Spinal cord (tissue), 10 donors: ENCODE data around the gene GALNT9. TPM values are rescaled to one million over a fixed set of nuclear protein-coding genes. Genes with fewer than 3 reads are reported as not detected.

Experiments
- DNase-seq, 6 donors: peaks; one replicate each; pipeline versions ENCODE4 v3.0.0 to v3.0.0-alpha.2; 2013 to 2015; ENCODE audit warnings: low spot score in 6 of 6, low read depth in 4 of 6
- H3K27ac ChIP-seq: one replicate; pipeline ENCODE4 v1.5.1; 2013; ENCODE audit warnings: low read depth, low read length, control low read depth
- H3K27me3 ChIP-seq: one replicate; pipeline ENCODE4 v1.6.1; 2013; ENCODE audit warnings: low read length; ENCODE audit not compliant: control insufficient read depth, insufficient read depth
- H3K36me3 ChIP-seq: one replicate; pipeline ENCODE4 v1.6.1; 2013; ENCODE audit warnings: low read length; ENCODE audit not compliant: control insufficient read depth, insufficient read depth
- H3K4me1 ChIP-seq: one replicate; pipeline ENCODE4 v1.6.1; 2013; ENCODE audit warnings: low read length; ENCODE audit not compliant: control insufficient read depth, insufficient read depth
- H3K4me3 ChIP-seq: one replicate; pipeline ENCODE4 v1.5.1; 2013; ENCODE audit warnings: low read depth, low read length, control low read depth
- H3K9me3 ChIP-seq: one replicate; pipeline ENCODE4 v1.6.1; 2013; ENCODE audit warnings: low read length; ENCODE audit not compliant: control insufficient read depth, insufficient read depth
- WGBS: methylation state at CpG from one replicate; pipeline ENCODE4 v1.1.5; 2013; ENCODE audit warnings: missing lambda C conversion rate; ENCODE audit not compliant: insufficient coverage; 5-methylcytosine and 5-hydroxymethylcytosine counted together
- polyA plus RNA-seq, 2 donors: library from polyadenylated mRNA; unstranded; fragments of 120-200 nt; gene quantifications; one replicate each; pipeline ENCODE4 v1.2.1, GENCODE V29; 2013; ENCODE audit not compliant: insufficient read length in 2 of 2
- total RNA-seq, 2 donors: library from RNA; depleted of rRNA in 1 of 2; stranded (reverse); fragments of 120-200 nt in 1 of 2; fragments of >200 nt in 1 of 2; gene quantifications; one replicate each; pipeline versions ENCODE4 v1.2.3 to v1.2.4, GENCODE V29; 2013 to 2014
- donor health status: healthy.

GALNT9 gene
- total and polyA plus RNA-seq, 4 donors: 9.5 to 36.0 (median 27.1) TPM

DNA sequence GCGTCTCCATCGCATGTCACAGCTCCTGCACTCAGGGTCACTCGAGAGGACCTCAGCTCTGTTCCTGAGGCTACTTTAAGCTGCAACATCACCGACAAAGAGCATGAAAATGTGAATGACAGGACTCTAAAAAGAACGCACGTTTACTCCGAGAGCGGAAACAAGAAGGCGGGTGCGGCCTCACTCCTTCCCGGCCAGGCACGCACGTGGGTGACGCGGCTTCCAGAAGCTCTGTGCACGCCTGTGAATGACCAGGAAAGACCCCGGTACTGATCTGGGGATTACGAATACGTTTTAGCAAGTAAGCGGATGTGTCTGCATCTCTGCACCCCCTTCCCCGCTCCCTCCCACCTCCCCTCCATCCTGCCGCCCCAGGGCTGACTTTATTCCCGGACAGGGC, 15.2 kb upstream of the GALNT9 start:
- 70% methylated on average over 22 of the region's 23 CpGs for WGBS
- Histone ChIP-seq H3K4me3 (no peak overlapping the region), H3K36me3 (no peaks in the 10 kb centered on the region), H3K4me1 (peaks cover 33% of the 10 kb centered on the region), H3K9me3 (no peaks in the 10 kb centered on the region), H3K27me3 (peaks cover 6% of the 10 kb centered on the region), H3K27ac (no peak overlapping the region)
- no peak for DNase-seq

DNA sequence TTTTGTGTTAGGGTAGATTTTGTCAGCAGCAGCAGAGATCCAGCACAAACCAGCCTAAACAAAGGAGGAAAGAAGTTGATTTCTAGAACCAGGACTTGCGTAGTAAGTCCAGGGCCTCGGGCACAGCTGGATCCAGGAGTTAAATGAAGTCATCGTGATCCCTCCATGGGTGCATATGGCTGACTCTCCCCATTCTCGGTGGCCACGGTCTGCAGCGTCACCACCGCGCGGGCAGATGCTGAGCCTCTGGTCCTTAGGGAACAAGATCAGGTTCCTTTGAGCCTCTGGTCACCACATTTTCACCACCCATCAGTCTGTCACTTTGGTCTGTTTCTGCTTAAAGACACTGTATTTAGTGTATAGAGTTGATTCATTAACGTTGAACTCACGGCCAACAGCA, 14.8 kb upstream of the GALNT9 start:
- Histone ChIP-seq H3K9me3 (no peaks in the 10 kb centered on the region), H3K4me3 (no peak overlapping the region), H3K27ac (no peak overlapping the region), H3K4me1 (peaks cover 33% of the 10 kb centered on the region), H3K27me3 (peaks cover 6% of the 10 kb centered on the region), H3K36me3 (no peaks in the 10 kb centered on the region)
- 43% methylated on average over 6 of the region's 11 CpGs for WGBS
- no peak for DNase-seq

DNA sequence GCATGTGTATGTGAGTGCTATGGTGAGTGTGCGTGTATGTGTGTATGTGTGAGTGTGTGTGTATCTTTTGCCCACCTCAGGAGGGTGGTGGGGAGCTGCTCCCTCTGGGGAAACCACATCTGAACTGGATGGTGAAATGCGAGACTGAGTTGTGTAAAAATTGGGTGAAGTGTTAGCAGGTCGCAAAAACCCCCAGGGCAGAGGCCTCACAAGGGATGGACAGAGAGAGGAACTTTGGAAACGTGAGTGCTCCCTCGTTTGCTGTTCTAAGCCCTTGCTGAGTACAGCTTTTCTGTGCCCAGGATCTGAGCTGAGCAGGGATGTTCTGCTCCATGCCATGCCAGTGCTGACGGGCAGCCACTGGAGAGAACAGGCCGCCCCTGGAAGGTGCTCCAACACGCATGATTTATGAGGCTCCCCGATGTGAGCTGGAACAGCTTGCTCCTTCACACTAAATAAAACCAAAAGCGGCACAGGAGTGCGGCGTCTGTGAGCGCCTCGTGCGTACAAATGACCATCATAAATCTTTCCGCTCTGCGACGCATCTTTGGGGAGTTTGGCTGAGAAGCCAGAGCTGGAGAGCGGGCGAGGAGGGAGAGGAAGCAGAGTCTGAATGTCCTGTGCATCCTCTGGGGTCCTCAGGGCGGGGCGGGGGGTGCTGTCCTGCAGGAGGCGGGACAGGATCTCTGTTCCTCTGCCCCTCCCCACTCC, 14.1 kb upstream of the GALNT9 start:
- Histone ChIP-seq H3K4me3 (no peak overlapping the region), H3K9me3 (no peaks in the 10 kb centered on the region), H3K27ac (no peak overlapping the region), H3K27me3 (peaks cover 6% of the 10 kb centered on the region), H3K4me1 (peaks cover 33% of the 10 kb centered on the region), H3K36me3 (no peaks in the 10 kb centered on the region)
- DNase-seq: peak; percentile 43 to 95 (median 56)
- WGBS: 19% methylated on average over 23 of the region's 23 CpGs

DNA sequence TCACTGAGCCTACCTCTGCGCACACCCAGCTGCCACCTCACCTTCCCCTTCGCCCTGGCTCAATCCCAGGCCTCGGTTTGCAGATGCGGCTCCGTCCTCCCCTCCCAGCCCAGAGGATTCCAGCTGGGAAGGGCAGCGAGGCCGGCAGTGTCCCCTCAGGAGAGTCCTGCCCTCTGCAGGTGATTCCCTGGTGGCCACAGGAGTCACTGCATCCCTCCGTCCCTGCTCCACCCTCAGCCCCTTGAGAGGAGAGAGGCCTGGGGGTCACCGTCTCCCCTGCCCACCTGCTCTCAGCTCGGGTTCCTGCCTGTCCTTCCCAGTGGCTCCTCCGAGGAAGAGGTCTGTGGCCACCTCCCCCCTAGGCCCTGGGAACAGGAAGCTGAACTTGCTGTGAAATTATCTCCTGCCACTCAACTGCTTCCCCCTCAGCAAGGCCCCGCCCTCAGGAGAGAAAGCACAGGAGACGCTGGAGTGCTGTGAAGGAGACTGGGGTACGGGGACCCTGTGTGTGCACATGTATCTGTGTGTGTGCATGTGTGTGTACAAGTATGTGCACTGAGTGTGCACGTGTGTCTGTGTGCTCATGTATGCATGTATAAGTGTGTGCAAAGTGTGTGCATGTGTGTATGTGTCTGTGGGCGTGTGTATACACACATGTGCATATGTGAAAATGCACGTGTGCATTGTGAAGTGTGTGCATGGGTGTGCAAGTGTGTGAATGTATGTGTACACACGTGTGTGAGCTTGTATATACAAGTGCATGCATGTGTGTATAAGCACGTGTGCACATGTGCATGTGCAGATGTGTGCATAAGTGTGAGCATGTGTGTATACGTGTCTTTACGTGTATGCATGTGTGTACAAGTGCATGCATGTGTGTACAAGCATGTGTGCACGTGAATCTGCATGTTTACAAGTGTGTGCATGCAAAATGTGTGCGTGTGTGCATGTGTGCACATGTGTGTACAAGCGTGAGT, 13.2 kb upstream of the GALNT9 start:
- no peak overlapping the region for H3K27ac ChIP-seq
- 73% methylated on average over 20 of the region's 24 CpGs for WGBS
- peaks cover 6% of the 10 kb centered on the region for H3K27me3 ChIP-seq
- no peak overlapping the region for H3K4me3 ChIP-seq
- DNase-seq: no peak
- no peaks in the 10 kb centered on the region for H3K9me3 ChIP-seq
- H3K36me3 ChIP-seq: no peaks in the 10 kb centered on the region
- peaks cover 33% of the 10 kb centered on the region for H3K4me1 ChIP-seq

DNA sequence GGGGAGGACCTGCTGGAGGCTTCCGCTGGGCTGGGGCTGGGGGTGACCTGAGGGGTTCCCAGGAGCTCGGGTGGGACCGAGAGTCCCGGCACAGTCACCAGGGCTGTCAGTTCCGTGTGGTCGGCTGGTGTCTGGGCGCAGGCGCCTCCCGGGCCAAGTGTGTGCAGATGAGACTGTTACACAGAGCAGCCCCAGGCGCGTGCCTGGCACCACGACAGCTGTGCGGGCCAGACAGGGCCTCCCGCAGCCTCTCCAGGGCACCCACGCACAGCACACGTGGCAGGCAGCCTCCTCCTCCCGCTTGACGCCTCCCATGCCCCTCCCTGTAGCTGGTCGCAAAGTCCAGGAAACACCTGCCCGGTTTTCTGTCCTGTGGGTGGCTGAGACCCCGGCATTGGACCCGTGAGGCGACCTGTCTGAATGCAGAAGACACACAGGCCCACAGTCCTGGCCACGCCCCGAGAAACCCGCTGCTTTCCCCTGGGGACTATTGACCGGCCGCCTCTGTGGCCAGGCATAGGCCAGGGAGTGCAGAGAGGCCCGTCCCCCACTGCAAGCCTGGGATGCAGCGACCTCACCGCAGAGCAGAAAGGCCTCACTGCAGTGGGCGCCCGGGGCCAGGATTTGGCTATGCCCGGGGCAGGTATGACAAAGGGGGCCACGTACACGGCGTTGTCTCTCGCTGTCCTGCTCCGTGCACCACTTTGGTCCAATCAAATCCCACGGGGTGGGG, 12.1 kb upstream of the GALNT9 start:
- H3K27ac ChIP-seq: no peak overlapping the region
- WGBS: 84% methylated on average over 36 of the region's 40 CpGs
- DNase-seq: no peak

DNA sequence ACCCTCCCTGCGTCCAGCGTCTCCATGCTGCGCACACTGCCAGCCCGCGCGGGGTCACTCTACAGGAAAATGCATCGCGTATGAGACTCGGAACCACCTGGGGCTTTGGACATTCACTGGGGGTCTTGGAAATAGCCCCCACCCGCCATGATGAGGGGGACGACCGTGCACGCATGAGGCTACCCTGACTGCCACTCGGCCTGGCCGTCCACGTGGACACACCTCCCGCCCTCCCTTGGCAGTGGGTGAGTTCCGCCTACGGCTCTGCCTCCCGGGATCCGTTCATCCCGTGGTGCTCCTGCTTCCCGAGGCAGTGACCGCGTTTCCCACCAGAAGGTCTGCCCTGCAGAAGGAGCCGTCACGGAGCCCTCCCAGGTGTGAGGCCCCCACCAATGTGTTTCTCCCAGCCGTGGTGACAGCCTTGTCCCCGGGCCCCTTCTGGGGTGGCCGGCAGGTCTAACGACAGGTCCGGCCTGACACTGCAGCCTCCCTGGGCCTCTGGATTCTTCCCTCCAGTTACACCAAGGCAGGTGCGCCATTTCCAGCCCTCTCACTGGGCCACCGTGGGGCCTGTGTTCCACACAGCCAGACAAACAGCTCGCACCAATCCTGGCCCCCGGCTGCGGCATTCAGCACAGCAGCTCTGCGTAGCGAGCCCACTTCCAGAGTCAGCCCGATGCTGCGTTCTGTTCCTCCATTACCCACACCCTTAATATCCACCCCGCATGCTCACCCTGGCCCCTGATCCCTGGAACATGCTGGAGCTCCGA, 11.1 kb upstream of the GALNT9 start:
- DNase-seq: no peak
- H3K27ac ChIP-seq: no peak overlapping the region
- H3K4me1 ChIP-seq: peaks cover 32% of the 10 kb centered on the region
- H3K36me3 ChIP-seq: no peaks in the 10 kb centered on the region
- WGBS: 89% methylated on average over 43 of the region's 43 CpGs
- peaks cover 6% of the 10 kb centered on the region for H3K27me3 ChIP-seq
- no peaks in the 10 kb centered on the region for H3K9me3 ChIP-seq
- H3K4me3 ChIP-seq: no peak overlapping the region

More for the DNA sequence above, 12.1 kb upstream of the GALNT9 start:
- Histone ChIP-seq H3K4me3 (no peak overlapping the region), H3K9me3 (no peaks in the 10 kb centered on the region), H3K27me3 (peaks cover 6% of the 10 kb centered on the region), H3K4me1 (peaks cover 41% of the 10 kb centered on the region), H3K36me3 (no peaks in the 10 kb centered on the region)

DNA sequence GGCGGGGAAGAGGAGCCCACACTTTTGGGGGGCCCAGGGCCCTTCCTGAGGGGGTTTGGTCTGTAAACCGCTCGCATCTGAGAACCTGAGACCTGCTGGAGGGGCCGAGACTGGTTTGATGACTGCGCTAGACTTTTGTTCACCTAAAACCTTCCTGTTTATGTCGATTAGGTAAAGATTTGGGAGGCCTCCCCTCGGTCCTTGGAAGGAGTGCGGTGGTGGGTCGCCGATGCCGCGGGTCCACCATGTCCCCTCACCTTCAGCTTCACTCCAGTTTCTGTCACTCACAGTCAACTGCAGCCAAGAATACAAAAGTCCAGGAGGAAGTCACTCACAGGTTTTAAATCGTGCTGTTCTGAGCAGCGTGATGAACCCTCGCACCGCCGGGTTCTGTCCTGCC, 10.5 kb upstream of the GALNT9 start:
- no peaks in the 10 kb centered on the region for H3K9me3 ChIP-seq
- H3K27ac ChIP-seq: no peak overlapping the region
- H3K4me1 ChIP-seq: peaks cover 27% of the 10 kb centered on the region
- no peaks in the 10 kb centered on the region for H3K36me3 ChIP-seq
- H3K4me3 ChIP-seq: no peak overlapping the region
- peaks cover 3% of the 10 kb centered on the region for H3K27me3 ChIP-seq
- WGBS: 90% methylated on average over 13 of the region's 17 CpGs
- no peak for DNase-seq

DNA sequence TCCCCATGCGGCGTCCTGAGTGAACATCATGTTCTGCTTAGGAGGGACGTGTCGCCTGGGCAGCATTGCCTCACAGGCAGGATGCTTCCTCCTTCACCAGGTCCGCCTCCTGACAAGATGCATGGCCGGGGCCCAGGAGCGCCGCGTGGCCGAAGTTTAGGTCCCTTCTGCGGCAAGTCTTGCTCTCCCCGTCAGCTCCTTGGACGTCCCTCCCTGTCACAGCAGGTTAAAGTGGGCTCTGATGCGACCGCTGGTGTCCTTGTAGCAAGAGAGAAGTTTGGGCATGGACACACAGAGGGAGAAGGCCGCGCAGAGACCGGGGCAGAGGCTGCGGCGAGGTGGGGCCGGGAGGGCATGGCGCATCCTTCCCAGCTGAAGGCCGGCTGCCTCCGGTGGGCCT, 9.4 kb upstream of the GALNT9 start:
- no peak overlapping the region for H3K4me3 ChIP-seq
- H3K27me3 ChIP-seq: no peaks in the 10 kb centered on the region
- 90% methylated on average over 24 of the region's 24 CpGs for WGBS
- H3K36me3 ChIP-seq: no peaks in the 10 kb centered on the region
- H3K27ac ChIP-seq: no peak overlapping the region
- H3K9me3 ChIP-seq: no peaks in the 10 kb centered on the region
- DNase-seq: no peak
- H3K4me1 ChIP-seq: peaks cover 20% of the 10 kb centered on the region

DNA sequence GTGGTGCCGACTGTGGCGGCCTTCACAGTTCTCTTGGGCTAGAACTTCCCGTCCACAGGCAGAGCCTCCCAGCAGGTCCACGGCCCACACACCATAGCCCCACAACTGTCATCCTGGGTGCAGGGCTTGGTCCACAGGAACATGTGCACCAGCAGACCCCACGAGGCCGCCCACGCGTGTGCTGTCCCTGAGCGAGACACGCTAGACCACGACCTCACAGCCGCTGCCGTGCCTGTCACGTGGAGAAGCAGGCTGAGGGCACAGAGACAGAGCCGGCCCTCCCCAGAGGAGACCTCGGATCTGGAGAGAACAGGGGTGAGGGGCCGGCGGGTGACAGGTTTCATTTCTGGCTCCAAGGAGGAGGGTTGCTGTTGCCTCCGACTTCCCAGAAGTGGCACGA, 8.9 kb upstream of the GALNT9 start:
- H3K9me3 ChIP-seq: no peaks in the 10 kb centered on the region
- no peak for DNase-seq
- peaks cover 17% of the 10 kb centered on the region for H3K4me1 ChIP-seq
- H3K27me3 ChIP-seq: no peaks in the 10 kb centered on the region
- WGBS: 95% methylated on average over 20 of the region's 20 CpGs
- no peaks in the 10 kb centered on the region for H3K36me3 ChIP-seq
- no peak overlapping the region for H3K4me3 ChIP-seq
- H3K27ac ChIP-seq: no peak overlapping the region
